K562 (cell line): ENCODE data around the gene PLEKHA6. TPM values are rescaled to one million over a fixed set of nuclear protein-coding genes. Genes with fewer than 3 reads are reported as not detected.

ENCODE experiments used
- MECOM ChIP-seq: fragments of 250-450 bp; sonication (Bioruptor Pico); IDR thresholded peaks from 2 replicates; pipeline ENCODE4 v1.8.0; 2022; ENCODE audit warnings: inconsistent platforms
- SAFB2 ChIP-seq: fragments of 200-400 bp; formaldehyde crosslinking; IDR thresholded peaks from 2 replicates; pipeline ENCODE4 v1.6.1; 2018; ENCODE audit warnings: borderline replicate concordance, low read length, low read depth, moderate library complexity; ENCODE audit not compliant: severe bottlenecking
- ZFP30 ChIP-seq: fragments of 250-450 bp; sonication (Bioruptor Pico); IDR thresholded peaks from 2 replicates; pipeline ENCODE4 v1.8.0; 2022; ENCODE audit warnings: moderate library complexity, mild to moderate bottlenecking, inconsistent platforms, borderline replicate concordance
- ZNF282 ChIP-seq: sonication (generic); formaldehyde crosslinking; IDR thresholded peaks from 2 replicates; pipeline ENCODE4 v1.8.1; 2023; ENCODE audit warnings: missing genetic modification reagents
- polyA plus RNA-seq, 8 experiments: library from polyadenylated mRNA; depleted of rRNA in 4 of 8; stranded (reverse) in 5 of 8; unstranded in 3 of 8; fragments of >200 nt; fragmentation: Nextera tagmentation in 2 of 8; fragmentation: Illumina TruSeq in 1 of 8; extraction: Ambion mirVana in 2 of 8; extraction: Trizol in 1 of 8; gene quantifications; 2 replicates each; pipeline versions ENCODE4 v1.2.1 to v1.2.3, GENCODE V29; 2011 to 2014; ENCODE audit warnings: inconsistent platforms in 1 of 8, missing spikeins in 1 of 8
- total RNA-seq, 7 experiments: library from RNA; depleted of rRNA in 6 of 7; stranded (reverse); fragments of >200 nt in 6 of 7; fragmentation: Illumina TruSeq in 2 of 7; extraction: Trizol in 2 of 7; gene quantifications; 2 replicates each; pipeline versions ENCODE4 v1.2.1 to v1.2.3, GENCODE V29; 2011 to 2021; ENCODE audit warnings: low replicate concordance in 1 of 7
- TF ChIP-seq, protein P1 (sequence below): fragments of 150-350 bp; IDR thresholded peaks from 2 replicates; pipeline ENCODE4 v1.6.1; 2014; ENCODE audit warnings: low read depth, mild to moderate bottlenecking, low read length, borderline replicate concordance
- TF ChIP-seq, protein P2 (sequence below), 2 experiments: fragments of 450-650 bp; conservative IDR thresholded peaks; 2 replicates each; pipeline ENCODE4 v1.6.1; 2017; ENCODE audit warnings: mild to moderate bottlenecking in 2 of 2, moderate library complexity in 2 of 2
- TF ChIP-seq, protein P3 (sequence below): fragments of 450-650 bp; formaldehyde crosslinking; IDR thresholded peaks from 2 replicates; pipeline ENCODE4 v1.4.0; 2022; ENCODE audit warnings: mild to moderate bottlenecking, moderate library complexity
- TF ChIP-seq, protein P4 (sequence below): fragments of 250-450 bp; sonication (Bioruptor Pico); IDR thresholded peaks from 2 replicates; pipeline ENCODE4 v1.5.0; 2021

PLEKHA6 gene
- total and polyA plus RNA-seq, 9 of the 15 experiments (the other 6 are each of a cell fraction or from before 2014, with no cell fraction given): under 0.01 to 0.33 (median 0.01) TPM; not detected in 4

DNA sequence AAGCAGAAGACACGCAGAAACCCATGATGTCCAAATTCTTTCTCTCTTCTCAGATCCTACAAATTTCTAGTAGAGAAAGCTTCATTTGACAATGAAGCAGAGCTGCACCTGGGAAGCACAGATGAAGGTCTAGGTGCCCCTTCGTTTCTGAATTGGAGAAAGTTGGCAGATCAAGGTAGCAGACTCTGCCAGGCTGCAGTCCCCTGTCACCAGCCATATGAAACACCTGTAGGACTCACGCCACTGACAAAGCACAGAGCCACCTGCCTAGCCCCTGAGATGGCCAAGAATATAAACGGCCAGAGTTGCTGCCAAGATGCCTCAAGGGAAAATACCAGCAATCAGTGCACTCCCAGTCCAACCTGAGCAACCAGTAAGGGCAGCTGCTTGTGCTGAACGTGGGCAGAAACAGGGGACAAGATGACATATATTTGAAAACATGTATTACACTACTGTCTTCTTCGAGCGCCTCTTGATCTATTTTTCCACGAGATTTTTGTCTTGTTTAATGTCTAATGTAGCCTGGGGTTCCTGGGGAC lies 20.6 kb upstream of the PLEKHA6 start (continued):
- TF ChIP-seq ZFP30 (CRISPR knock-in tag): no peak
- TF ChIP-seq SAFB2: no peak
- TF ChIP-seq, protein P1, sequence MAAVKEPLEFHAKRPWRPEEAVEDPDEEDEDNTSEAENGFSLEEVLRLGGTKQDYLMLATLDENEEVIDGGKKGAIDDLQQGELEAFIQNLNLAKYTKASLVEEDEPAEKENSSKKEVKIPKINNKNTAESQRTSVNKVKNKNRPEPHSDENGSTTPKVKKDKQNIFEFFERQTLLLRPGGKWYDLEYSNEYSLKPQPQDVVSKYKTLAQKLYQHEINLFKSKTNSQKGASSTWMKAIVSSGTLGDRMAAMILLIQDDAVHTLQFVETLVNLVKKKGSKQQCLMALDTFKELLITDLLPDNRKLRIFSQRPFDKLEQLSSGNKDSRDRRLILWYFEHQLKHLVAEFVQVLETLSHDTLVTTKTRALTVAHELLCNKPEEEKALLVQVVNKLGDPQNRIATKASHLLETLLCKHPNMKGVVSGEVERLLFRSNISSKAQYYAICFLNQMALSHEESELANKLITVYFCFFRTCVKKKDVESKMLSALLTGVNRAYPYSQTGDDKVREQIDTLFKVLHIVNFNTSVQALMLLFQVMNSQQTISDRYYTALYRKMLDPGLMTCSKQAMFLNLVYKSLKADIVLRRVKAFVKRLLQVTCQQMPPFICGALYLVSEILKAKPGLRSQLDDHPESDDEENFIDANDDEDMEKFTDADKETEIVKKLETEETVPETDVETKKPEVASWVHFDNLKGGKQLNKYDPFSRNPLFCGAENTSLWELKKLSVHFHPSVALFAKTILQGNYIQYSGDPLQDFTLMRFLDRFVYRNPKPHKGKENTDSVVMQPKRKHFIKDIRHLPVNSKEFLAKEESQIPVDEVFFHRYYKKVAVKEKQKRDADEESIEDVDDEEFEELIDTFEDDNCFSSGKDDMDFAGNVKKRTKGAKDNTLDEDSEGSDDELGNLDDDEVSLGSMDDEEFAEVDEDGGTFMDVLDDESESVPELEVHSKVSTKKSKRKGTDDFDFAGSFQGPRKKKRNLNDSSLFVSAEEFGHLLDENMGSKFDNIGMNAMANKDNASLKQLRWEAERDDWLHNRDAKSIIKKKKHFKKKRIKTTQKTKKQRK: no peak
- TF ChIP-seq MECOM (CRISPR knock-in tag): no peak
- TF ChIP-seq, protein P2, sequence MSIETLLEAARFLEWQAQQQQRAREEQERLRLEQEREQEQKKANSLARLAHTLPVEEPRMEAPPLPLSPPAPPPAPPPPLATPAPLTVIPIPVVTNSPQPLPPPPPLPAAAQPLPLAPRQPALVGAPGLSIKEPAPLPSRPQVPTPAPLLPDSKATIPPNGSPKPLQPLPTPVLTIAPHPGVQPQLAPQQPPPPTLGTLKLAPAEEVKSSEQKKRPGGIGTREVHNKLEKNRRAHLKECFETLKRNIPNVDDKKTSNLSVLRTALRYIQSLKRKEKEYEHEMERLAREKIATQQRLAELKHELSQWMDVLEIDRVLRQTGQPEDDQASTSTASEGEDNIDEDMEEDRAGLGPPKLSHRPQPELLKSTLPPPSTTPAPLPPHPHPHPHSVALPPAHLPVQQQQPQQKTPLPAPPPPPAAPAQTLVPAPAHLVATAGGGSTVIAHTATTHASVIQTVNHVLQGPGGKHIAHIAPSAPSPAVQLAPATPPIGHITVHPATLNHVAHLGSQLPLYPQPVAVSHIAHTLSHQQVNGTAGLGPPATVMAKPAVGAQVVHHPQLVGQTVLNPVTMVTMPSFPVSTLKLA (conservative IDR thresholded peaks at IDR 0.05): no peak
- no peak for TF ChIP-seq ZNF282 (CRISPR knock-in tag)
- TF ChIP-seq, protein P3, sequence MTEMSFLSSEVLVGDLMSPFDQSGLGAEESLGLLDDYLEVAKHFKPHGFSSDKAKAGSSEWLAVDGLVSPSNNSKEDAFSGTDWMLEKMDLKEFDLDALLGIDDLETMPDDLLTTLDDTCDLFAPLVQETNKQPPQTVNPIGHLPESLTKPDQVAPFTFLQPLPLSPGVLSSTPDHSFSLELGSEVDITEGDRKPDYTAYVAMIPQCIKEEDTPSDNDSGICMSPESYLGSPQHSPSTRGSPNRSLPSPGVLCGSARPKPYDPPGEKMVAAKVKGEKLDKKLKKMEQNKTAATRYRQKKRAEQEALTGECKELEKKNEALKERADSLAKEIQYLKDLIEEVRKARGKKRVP (CRISPR knock-in tag): no peak
- TF ChIP-seq, protein P4, sequence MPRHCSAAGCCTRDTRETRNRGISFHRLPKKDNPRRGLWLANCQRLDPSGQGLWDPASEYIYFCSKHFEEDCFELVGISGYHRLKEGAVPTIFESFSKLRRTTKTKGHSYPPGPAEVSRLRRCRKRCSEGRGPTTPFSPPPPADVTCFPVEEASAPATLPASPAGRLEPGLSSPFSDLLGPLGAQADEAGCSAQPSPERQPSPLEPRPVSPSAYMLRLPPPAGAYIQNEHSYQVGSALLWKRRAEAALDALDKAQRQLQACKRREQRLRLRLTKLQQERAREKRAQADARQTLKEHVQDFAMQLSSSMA (CRISPR knock-in tag): no peak
- TF ChIP-seq, all 486 proteins: peak for 0
